TTC549 (cell line): ENCODE measurements around the gene FBLN1.
"Not testable (repeated sequence)": the region's sequence is repeated elsewhere in the genome, so short reads cannot be mapped to it uniquely, and the experiment has no call there.

Experiments used
- FAIRE-seq: peaks from 2 replicates; lab custom pipeline; 2012; peaks lifted over from hg19 to GRCh38; lab: Jason Lieb, UNC

FBLN1 gene

DNA sequence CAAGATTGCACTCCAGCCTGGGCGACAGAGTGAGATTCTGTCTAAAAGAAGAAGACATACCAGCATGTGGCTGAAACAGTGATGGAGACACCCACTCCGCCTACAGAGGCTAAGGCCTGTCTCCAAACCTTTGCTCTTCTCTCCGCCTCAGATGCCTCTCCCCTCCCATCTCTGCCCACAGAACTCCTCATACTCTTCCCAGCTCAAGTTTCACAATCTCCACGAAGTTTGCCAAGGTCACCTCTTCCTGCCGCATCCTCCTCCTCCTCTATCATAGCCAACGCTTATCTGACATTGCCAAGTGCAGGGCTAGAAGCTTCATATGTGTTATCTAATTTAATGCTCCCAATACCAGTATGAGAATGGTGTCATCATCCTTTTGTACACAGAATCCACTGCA lies 25.9 kb upstream of the FBLN1 start:
- FAIRE-seq = no peak

DNA sequence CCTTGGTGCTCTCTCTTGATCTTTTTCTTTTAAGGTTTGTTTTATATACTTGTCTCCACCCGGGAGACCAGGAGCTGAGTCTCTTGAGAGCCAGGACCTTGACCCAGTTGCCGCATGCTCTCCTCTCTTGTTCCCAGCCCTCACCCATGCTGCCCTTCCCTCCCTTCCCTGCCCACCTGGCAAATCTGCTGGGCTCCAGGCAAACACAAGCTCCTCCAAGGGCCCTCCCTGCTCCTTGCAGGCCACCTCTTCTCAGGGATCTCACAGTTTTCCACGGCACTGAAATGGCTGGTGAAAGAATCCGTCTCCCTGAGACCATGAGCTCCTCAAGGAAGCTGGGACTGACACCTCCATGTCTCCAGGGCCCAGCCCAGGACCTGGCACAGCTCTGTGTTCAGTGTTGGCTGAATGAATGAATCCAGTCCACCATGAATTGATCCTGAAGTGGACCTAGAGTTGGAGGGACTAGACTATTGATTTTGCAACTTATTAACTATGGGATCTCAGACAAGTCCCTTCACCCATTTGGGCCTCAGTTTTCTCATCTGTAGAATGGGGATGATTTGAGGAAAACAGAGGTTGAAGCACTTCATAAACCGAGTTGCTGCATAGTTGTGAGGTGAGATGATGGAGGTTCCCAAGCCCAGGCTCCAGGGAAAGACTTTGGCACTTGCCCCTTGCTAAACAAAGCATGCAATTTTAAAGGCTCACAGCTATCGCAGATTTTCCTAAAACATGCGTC lies 25.1 kb upstream of the FBLN1 start:
- FAIRE-seq = no peak

DNA sequence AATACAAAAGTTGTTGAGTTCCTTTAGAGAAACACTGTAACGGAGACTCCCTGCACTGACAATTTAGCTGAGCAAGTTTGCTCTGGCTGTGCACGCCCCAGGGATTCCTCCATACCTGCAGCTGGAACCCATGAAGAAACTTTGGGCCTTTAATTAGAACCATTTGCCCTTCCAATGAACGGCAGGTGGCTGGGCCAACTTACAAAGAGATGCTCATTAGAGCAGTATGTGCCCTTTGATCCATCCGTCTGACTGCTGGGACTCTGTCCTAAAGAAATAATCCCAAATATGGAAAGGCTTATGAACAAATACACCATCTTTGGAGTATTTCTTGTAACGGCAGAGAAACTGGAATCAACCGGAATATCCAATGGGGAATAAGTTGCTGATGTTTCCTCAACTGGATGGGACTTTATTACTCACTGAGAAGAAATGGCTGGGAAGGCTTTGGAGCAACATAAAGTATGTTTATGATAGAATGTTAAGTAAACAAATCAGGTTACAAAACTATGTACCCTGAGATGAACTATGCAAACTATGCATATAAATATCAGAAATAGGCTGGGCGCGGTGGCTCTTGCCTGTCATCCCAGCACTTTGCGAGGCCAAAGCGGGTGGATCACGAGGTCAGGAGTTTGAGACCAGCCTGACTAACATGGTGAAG lies 24.4 kb upstream of the FBLN1 start:
- no peak for FAIRE-seq

DNA sequence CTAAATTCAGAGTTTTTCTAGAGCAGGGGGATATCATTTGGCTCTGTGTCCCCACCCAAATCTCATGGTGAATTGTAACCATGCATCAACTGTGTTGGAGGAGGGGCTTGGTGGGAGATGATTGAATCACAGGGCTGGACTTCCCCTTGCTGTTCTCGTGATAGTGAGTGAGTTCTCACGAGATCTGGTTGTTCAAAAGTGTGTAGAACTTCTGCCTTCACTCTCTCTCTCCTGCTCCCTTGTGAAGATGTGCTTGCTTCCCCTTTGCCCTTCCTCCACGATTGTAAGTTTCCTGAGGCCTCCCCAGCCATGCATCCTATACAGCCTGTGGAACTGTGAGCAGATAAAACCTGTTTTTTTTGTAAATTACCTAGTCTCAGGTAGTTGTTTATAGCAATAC lies 22.0 kb upstream of the FBLN1 start:
- FAIRE-seq = no peak

DNA sequence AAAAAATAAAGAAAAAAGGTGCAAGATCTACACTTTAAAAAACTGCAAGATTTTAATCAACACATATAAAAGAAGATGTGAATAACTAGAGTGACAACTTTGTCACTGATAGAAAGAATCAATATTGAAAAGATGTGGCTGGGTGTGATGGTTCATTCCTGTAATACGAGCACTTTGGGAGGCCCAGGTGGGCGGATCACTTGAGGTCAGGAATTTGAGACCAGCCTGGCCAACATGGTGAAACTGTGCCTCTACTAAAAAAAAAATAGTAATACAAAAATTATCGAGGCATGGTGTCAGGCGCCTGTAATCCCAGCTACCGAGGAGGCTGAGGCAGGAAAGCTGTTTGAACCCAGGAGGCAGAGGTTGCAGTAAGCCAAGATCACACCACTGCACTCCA lies 21.0 kb upstream of the FBLN1 start:
- FAIRE-seq = no peak

DNA sequence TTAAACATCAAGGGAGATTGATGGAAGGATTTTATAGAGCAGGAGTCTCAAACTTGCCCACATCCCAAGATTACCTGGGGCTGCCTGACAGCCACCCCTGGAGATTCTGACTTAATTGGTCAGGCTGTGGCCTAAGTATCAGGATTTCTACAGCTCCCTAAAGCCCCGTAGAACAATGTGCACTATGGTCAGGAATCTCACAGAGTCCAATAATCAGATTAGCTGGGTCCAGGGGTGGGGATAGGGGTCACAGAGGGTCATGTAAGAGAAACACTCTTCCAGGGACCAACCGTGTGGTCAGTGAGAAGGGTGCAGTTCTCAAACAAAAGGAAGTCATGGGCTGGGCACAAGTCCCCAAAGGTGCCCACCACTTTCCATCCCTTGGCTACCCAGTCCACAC lies 20.5 kb upstream of the FBLN1 start:
- no peak for FAIRE-seq

DNA sequence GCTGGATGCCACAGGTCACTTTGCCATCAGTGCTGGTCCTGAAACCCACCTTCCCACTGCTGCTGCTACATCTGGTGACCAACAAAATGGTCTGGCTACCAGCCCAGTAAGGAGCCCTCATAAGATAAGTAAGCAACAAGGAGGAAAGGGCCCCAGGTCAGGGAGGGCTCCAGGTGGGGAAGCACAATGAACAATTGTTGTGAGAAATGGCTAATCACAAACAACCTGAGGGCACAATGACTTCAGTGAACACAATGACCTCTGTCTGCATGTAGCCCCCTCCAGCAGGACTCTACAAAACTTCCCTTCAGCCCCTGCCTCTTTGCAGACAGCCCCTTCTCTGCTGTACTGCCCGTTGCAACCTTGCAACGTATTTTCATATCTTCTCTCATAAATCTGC lies 19.4 kb upstream of the FBLN1 start:
- FAIRE-seq = no peak

DNA sequence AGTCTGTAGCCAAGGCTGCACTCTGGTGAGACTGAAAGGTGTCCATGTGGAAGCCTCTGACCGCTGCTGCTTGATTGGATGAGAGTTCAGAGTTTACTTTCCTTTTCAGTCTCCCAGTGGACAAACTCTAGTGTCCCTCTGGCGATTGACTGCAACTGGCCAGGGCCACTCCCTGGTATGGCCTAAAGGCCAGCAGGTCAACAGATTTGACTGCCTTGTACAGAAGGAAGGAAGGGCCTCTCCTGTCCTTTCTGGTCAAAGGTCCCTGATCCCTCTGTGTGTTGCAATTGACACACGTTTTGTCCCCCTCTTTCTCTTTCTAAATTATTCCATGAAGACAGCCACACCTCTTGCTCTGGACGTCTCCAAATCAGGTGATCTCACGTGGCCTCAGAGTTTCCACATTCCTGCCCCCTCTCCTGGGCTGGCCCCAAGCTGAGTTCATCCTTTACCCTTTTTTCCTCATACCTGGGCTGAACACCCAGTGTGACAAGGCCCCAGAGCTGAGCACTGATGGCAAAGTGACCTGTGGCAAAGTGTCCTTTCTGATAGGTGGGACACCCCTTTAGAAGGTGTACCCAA lies 18.7 kb upstream of the FBLN1 start:
- no peak for FAIRE-seq

DNA sequence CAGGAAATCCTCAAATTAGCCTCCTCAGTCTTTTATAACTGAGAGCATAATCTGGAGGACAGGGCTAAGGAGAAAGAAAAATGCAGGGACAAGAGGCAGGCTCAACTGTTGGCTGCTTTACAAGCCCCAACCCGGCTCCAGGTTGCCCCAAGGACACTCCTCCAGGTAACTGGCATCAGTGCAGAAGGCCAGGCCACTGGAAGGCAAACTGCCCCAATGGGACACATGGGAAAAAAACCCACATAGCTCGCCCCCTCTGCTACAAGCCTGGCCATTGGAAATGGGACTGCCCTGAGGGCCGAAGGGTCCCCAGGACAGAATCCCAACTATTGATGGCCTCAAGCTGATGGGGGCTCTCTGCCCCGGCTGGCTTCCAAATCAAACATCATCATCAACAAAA lies 17.9 kb upstream of the FBLN1 start:
- FAIRE-seq = no peak

DNA sequence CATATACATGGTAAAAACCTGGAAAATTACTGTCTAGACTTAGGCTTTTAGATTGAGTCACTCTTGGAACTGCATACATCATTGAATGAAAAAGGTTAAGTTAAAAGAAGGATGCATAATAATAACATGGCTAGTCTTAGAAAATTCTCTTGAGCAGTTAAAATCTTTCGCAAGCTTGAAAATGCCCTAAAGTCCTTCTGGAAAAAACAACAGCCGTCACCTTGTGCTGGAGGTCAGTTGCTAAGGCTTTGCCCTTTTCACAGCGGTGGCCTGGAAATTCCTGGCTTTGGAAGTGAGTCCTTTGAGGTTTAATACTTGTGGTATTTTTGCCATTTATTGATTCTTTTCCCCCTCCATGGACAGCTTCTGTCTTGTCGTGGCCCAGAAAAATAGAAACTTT lies 17.4 kb upstream of the FBLN1 start:
- no peak for FAIRE-seq

DNA sequence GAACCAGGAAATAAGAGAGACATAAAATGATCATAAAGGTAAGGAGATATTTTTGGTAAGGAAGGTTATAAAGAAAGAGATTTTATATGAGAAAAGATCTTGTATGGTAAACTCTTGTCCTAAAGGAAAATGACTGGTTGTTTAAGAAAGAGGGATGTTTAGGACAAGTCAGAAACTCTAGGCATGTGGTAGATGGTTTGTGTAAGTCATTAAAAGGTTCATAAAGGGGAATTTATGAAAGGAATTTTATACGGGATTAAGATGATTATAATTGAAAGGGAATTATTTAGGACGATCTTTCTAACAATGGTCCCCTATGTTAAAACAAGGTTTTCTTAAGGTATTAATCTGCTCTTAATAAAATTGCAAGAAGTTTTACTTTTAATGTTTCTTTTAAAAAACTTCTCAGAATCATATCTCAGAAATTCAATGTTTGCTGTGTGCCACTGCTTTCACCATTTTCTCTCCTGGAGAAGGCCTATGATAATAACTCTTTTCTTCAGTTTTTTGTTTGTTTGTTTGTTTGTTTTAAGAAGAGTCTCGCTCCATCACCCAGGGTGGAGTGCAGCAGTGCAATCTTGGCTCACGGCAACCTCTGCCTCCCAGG lies 13.8 kb upstream of the FBLN1 start:
- FAIRE-seq = no peak

DNA sequence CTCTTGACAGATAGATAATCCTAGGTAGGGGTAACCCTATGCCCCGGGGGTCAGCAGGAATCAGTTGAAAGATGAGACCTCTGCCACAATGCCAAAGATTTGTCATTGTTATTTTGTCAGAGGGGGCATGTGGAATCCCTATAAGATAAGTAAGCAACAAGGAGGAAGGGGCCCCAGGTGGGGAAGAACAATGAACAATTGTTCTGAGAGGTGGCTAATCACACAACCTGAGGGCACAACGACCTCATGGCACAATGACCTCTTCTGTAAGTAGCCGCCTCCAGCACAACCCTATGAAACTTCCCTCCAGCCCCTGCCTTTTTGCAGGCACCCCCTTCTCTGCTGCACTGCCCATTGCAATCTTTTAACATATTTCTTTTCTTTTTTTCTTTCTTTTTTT lies 11.8 kb upstream of the FBLN1 start:
- FAIRE-seq = no peak

DNA sequence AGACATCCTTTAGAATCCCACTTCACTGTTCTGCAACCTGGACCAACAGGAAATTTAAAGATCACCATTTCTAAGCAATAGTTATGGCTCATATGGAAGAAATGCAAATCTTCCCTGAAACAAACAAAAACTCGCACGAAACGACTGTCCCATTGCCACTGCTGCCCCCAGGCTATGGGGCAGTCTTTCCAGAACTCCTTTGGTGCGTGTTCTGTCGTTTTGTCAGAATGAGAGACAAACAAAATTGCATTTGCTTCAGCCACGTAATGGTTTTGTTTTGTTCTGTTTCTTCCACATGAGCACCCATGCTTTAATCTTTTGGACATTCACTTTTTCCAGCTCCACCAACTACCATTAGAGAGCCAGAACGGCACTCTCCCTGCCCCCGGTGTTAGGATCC lies 10.8 kb upstream of the FBLN1 start:
- no peak for FAIRE-seq

DNA sequence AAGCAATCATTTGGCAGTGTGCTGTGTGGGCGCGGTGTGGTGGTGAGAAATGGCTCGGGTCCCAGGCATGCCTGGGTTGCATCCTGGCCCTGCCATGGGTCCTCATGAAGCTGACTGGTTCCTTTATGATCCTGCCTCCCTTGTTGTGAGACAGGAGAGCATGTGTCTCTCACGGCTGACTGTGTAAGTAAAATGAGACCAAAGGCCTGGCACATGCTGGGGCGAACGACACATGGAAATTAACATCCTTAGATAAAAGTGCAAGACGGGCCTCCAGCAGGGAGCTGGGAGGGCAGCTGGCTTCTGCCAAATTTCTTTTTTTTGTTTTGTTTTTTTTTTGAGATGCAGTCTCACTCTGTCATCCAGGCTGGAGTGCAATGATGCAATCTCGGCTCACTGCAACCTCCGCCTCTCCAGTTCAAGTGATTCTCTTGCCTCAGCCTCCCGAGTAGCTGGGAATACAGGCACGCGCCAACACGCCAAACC lies 9.4 kb upstream of the FBLN1 start:
- FAIRE-seq = no peak

DNA sequence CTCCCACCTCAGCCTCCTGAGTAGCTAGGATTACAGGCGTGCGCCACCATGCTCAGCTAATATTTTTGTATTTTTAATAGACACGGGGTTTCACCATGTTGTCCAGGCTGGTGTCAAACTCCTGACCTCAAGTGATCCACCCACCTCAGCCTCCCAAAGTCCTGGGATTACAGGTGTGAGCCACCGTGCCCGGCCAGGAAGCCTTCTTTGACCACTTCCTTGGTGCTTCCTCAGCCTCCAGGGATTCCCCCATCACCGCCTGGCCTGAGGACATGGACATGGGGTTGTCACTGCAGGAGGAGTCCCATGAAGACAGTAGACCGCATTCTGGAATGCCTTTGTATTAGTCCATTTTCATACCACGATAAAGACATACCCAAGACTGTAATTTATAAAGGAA lies 8.4 kb upstream of the FBLN1 start:
- FAIRE-seq = not testable (repeated sequence)

DNA sequence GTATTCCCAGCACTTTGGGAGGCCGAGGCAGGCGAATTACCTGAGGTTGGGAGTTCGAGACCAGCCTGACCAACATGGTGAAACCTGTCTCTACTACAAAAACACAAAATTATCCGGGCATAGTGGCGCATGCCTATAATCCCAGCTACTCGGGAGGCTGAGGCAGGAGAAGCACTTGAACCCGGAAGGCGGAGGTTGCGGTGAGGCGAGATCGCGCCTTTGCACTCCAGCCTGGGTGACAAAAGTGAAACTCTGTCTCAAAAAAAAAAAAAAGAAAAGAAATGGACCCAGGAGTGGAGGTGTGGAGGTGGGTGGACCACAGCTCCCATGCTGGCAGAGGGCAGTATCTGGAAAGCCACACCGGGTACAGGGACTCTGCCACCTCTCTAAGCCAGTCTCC lies 7.1 kb upstream of the FBLN1 start:
- FAIRE-seq = not testable (repeated sequence)

DNA sequence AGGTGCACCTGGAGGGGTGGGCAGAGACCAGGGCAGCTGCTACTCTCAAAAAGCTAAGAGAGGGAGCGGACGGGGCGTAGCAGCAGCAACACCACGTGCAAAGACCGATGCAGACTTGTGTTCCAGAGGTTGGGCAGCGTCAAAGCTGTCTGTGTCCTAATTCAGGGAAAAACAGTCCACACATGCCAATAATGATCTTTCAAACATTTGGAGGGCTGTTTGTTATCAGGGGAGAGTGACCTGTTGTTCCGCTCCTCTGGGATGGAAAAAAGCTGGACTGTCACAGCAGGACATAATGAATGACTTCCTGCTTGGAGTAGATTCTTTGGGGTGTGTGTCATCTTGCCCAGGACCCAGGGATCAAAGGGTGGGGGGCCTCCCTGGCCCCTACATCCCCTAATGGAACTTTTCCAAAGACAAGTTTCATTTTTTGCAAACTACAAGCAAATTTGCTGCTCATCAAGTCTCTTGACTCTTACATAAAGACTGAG lies 6.2 kb upstream of the FBLN1 start:
- FAIRE-seq = no peak

DNA sequence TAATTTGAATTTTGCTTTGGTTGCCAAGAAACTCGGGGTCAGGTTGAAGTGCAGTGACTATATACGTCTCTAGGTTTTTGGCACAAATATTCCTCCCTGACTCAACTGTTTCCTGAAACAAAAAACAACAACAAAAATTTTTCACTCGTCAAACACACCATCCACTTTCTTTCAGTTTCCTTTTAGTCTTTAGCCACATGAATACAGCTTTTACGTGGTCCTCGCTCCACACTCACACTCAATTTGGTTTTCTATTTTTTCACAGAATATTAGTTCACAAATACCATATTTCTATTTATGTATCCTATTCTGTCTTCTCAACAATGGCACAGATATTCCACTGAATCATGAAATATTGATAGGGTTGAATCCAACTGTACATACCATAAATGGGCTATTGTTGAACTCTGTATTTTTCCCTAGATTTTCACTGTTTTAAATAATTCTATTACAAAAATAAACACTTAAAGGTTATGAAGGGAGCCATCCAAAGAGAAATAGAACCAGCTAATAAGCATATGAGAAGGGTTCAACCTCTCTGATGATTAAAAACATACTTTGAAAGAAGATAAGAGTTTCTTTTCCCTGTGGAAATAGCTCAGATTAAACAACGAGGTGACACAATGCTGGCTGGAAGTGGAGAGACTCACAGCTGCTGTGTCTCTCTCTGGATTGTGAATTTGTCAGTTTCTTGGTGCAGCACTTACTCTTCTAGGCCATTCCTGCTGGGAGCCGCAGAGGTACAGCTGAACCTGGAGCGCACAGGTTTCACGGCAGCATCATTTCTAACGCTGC lies 5.1 kb upstream of the FBLN1 start:
- no peak for FAIRE-seq

DNA sequence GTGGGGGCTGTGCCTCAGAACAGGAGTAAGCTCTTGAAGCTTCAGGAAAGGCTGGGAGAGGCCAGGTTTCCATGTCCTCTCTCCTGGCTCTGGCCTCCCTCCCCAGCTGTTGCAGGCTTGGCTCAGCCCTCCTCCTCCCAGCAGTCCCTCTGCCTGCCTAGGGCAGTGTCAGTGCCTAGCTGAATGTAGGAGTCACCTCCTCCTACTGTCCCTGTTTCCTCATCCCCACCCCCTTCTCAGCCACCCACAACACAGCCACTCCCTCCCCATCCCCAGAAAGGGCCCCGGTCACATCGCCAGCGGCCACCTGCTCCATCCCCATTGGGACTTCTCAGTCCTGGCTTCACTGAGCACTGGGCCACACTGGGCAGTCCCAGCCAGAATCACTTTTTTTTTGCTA lies 2.9 kb upstream of the FBLN1 start:
- no peak for FAIRE-seq

DNA sequence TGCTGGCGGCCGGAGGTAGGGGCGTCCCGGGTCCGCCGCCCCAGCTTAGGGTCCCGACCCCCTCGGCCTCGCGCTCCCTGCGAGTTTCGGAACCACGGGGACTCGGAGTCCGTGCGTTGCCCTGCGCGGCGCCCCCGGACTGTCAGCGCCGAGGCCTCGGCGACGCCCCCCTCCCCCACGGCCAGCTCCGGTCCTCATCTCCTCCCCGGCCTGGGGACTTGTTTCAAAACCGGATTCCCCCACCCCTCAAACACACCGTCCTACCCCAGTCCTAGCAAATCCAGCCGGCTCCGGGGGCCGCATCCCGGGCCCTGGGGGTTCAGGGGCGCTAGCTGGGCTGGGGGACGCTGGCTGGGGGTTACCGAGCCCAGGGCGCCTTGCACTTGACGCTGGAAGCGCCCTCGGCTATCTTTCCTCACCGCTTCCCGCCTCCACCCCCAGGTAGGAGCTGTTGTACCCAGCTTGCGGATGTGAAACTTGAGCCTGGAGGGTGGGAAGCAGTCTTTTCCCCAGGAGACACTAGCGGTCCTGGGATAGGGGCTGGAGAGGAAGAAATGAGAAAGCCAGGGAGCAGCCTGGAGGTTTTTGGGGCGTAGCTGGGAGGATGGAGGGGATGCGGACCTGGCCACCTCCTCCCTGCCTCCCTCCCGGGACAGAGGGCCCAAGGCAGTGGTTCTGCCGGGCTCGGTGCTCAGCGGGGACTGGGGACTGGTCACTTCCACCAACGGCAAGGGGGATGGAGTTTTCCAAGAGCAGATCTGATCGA lies 550 bp downstream of the FBLN1 start:
- no peak for FAIRE-seq

DNA sequence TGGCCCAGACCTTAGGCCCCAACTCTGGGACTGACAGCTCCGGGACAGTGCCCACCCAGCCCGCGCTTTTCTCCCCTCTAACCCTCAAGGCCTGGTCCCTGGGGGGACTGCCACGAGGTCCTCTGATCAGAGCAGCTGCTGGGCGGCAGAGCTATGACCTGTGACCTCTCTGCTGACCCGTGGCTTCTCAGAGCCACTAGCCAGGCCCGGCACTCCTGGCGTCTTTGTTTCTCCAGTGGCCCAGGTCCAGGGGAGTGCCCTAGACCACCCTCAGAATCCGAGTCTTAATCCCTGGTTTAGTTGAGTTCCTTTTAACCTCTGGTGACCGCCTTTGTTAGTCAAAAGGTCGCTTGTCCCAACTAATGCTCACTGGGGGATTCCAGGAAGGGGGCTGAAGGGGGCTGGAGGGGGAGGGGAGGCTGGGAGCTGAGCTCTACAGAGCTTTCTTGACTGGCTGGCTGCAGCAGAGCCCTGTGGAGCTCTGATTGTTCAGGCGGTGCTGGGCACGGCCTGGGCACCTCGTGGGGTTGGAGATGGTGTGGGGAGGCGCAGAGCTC lies 1.2 kb downstream of the FBLN1 start:
- no peak for FAIRE-seq
